Melanocyte of skin (primary cell): Measurements from ENCODE around the gene TUNAR. TPM values are rescaled to one million over a fixed set of nuclear protein-coding genes. Genes with fewer than 3 reads are reported as not detected.

Source experiments
- total RNA-seq, 2 donors: library from RNA; depleted of rRNA; stranded (reverse); fragments of >200 nt; gene quantifications; 2 replicates each; pipeline ENCODE4 v1.2.3, GENCODE V29; 2012

TUNAR gene
- not detected for total RNA-seq

DNA sequence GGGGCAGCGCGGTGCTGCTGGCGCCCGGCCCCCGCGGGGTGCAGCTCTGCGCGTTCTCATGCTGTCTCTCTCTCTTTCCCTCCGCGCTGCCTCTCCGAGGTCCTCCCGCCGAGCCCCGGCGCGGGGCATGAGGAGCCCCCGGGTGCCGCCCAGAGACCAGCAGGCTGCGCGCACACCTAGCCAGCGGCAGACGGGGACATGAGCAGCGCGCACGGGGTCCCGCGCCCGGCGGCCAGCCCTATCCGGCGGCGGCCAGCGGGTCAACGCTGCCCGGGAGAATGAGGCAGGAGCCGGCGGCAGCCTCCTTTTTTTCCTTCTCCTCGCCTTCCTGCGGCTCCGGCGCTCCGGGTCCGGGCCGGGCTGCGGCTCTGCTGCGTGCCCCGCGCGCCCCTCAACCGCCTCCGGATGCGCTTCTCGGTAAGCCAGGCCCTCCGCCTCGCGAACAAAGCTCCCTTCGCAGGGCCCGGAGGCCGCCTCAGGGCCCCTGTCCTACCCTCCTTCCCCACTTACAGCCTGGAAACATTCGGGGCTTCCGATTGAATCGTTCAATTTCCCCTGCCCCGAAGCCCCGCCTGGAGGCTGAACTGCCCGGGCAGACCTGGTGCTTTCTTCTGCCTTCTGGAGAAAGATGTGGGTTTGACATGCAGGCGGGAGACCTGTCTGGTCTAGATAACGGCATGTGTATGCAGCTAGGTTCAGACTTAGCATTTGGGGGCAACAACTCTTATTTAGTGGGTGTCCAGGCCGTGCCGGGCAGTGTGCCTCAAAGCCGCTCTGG lies at the start of gene TUNAR:
Gene TUNAR (plus strand): TSS at position 72 of the 778 bp plus-strand sequence.

Other genes with a start within 250 kb of the TUNAR start
- gene TCL1B, start 190.4 kb upstream of the TUNAR start, total RNA-seq: not detected
- gene TCL1A, start 162.7 kb upstream of the TUNAR start, total RNA-seq: not detected
- gene C14orf132, start 162.5 kb downstream of the TUNAR start, total RNA-seq: 1 to 10 TPM; 3.0 to 3.4 TPM